ENCODE measurements around the gene MAPKAP1.

GRCh38 chr9:125412166-125412565 lies 294.8 kb downstream of the MAPKAP1 start:
- TF ChIP-seq EZH2phosphoT487 (IDR thresholded peaks at IDR 0.05; ENCODE audit: unreplicated experiment), result no peak
- no peak for TF ChIP-seq CTCF (conservative IDR thresholded peaks at IDR 0.05; ENCODE audit: low read depth in 2 of 2)
- no peak for TF ChIP-seq EZH2 (IDR thresholded peaks at IDR 0.05; ENCODE audit: low read depth, unreplicated experiment)
- TF ChIP-seq POLR2AphosphoS5 (IDR thresholded peaks at IDR 0.05; ENCODE audit: low read depth), result no peak
- TF ChIP-seq, protein P1, sequence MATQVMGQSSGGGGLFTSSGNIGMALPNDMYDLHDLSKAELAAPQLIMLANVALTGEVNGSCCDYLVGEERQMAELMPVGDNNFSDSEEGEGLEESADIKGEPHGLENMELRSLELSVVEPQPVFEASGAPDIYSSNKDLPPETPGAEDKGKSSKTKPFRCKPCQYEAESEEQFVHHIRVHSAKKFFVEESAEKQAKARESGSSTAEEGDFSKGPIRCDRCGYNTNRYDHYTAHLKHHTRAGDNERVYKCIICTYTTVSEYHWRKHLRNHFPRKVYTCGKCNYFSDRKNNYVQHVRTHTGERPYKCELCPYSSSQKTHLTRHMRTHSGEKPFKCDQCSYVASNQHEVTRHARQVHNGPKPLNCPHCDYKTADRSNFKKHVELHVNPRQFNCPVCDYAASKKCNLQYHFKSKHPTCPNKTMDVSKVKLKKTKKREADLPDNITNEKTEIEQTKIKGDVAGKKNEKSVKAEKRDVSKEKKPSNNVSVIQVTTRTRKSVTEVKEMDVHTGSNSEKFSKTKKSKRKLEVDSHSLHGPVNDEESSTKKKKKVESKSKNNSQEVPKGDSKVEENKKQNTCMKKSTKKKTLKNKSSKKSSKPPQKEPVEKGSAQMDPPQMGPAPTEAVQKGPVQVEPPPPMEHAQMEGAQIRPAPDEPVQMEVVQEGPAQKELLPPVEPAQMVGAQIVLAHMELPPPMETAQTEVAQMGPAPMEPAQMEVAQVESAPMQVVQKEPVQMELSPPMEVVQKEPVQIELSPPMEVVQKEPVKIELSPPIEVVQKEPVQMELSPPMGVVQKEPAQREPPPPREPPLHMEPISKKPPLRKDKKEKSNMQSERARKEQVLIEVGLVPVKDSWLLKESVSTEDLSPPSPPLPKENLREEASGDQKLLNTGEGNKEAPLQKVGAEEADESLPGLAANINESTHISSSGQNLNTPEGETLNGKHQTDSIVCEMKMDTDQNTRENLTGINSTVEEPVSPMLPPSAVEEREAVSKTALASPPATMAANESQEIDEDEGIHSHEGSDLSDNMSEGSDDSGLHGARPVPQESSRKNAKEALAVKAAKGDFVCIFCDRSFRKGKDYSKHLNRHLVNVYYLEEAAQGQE (IDR thresholded peaks at IDR 0.05; ENCODE audit: unreplicated experiment), result no peak
- no peak for TF ChIP-seq ZNF462 (CRISPR knock-in tag; IDR thresholded peaks at IDR 0.05)
- no peak for TF ChIP-seq CREB1 (CRISPR knock-in tag; IDR thresholded peaks at IDR 0.05; ENCODE audit: low read depth)
- TF ChIP-seq JUNB (IDR thresholded peaks at IDR 0.05; ENCODE audit: unreplicated experiment), result no peak
- no peak for TF ChIP-seq STAT1 (IDR thresholded peaks at IDR 0.05; ENCODE audit: unreplicated experiment)

Data from GM23338 (cell line).